Gastrocnemius medialis (tissue), 4 donors: ENCODE data around the gene KRTAP5-5.

ENCODE experiments used
- POLR2A ChIP-seq, 2 donors: fragments of 450-650 bp; IDR thresholded peaks; one replicate each; pipeline ENCODE4 v1.6.1; 2017; ENCODE audit warnings: antibody characterized with exemption in 2 of 2, mild to moderate bottlenecking in 2 of 2, moderate library complexity in 2 of 2
- TF ChIP-seq, protein P1 (sequence below), 5 experiments: fragments of 450-650 bp in 3 of 5; fragments of 200-600 bp in 2 of 5; sonication (generic) in 2 of 5; IDR thresholded peaks in 4 of 5; conservative IDR thresholded peaks in 1 of 5; 1 replicate in 4 of 5; 2 replicates in 1 of 5; pipeline ENCODE4 v1.5.1; 2016 to 2019; ENCODE audit warnings: antibody characterized with exemption in 5 of 5, mild to moderate bottlenecking in 3 of 5, moderate library complexity in 3 of 5

DNA sequence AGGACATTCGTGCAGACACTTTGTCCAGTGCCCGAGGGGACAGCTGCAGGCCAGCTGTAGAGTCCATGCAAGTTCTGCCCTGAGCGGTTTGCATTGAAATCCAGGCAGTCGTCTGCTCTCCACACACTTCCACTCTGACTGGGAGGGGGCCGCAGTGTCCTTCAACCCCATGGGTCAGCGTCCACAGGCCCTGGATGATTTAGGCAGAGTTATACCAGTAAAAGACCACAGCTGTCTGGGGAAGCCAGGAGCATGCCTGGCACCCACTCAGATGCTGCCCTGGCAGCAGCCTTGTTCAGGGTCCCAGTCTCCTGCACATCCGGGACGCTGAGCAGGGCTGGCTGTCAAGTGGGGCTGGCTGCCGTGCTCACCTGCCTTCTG is 26.5 kb downstream of the KRTAP5-5 start:
- TF ChIP-seq, protein P1, sequence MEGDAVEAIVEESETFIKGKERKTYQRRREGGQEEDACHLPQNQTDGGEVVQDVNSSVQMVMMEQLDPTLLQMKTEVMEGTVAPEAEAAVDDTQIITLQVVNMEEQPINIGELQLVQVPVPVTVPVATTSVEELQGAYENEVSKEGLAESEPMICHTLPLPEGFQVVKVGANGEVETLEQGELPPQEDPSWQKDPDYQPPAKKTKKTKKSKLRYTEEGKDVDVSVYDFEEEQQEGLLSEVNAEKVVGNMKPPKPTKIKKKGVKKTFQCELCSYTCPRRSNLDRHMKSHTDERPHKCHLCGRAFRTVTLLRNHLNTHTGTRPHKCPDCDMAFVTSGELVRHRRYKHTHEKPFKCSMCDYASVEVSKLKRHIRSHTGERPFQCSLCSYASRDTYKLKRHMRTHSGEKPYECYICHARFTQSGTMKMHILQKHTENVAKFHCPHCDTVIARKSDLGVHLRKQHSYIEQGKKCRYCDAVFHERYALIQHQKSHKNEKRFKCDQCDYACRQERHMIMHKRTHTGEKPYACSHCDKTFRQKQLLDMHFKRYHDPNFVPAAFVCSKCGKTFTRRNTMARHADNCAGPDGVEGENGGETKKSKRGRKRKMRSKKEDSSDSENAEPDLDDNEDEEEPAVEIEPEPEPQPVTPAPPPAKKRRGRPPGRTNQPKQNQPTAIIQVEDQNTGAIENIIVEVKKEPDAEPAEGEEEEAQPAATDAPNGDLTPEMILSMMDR (IDR thresholded peaks at IDR 0.05 in 4 of 5, conservative IDR thresholded peaks at IDR 0.05 in 1 of 5): no peak
- no peak for TF ChIP-seq POLR2A (IDR thresholded peaks at IDR 0.05)
